ENCODE data around the gene ADAM8. TPM values are rescaled to one million over a fixed set of nuclear protein-coding genes. Genes with fewer than 3 reads are reported as not detected.

The ADAM8 gene
- total RNA-seq, 1 donor from 2014 or later = 20.3 TPM

DNA sequence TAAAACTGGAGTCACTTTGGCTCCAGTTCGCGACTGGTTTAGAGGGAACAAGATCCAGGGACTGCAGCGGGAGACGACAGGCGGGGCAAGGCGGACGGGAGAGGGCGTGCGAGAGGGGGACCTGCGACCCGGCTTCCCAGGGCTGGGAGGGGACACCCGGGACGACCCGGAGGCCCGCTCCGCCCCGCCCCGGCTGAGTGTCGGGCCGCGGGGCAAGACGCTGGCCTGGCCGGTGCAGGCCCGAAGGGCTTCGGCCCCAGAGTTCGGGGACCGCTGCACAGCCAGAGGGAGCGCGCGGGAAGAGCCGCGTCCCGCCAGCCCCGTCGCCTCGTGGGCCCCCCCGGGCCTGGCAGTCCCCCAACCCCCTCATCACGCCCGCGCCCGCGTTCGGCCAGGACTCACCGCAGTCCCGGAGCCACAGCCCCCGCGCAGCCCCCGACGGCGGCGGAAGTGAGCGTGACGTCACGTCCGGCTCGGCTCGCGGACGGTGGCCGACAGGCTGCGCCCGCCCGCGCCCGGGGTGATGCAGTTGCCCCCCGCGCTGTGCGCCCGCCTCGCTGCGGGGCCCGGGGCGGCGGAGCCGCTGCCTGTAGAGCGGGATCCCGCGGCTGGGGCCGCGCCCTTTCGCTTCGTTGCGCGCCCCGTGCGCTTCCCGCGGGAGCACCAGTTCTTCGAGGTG lies 31.9 kb upstream of the ADAM8 start, which contains the start of the genes TUBGCP2 and ZNF511:
Gene TUBGCP2 (minus strand): TSS at position 452 of the 679 bp plus-strand sequence. CDS start 5,931 bp downstream, outside the sequence.
Gene ZNF511 (plus strand): TSS at position 494 of the 679 bp plus-strand sequence. CDS start 30 bp downstream, at position 524.
- Histone ChIP-seq H3K27ac (peak within 1 kb of the TSS; percentile 98), H3K27me3 (no peaks in the 10 kb centered on the region), H3K4me1 (peaks cover 28% of the 10 kb centered on the region), H3K9me3 (no peaks in the 10 kb centered on the region), H3K4me3 (peak within 1 kb of the TSS; percentile 98), H3K36me3 (peaks cover 26% of the 10 kb centered on the region)
- ATAC-seq (peak; percentile 86), DNase-seq (peak; percentile 95)
- TF ChIP-seq, protein P1, sequence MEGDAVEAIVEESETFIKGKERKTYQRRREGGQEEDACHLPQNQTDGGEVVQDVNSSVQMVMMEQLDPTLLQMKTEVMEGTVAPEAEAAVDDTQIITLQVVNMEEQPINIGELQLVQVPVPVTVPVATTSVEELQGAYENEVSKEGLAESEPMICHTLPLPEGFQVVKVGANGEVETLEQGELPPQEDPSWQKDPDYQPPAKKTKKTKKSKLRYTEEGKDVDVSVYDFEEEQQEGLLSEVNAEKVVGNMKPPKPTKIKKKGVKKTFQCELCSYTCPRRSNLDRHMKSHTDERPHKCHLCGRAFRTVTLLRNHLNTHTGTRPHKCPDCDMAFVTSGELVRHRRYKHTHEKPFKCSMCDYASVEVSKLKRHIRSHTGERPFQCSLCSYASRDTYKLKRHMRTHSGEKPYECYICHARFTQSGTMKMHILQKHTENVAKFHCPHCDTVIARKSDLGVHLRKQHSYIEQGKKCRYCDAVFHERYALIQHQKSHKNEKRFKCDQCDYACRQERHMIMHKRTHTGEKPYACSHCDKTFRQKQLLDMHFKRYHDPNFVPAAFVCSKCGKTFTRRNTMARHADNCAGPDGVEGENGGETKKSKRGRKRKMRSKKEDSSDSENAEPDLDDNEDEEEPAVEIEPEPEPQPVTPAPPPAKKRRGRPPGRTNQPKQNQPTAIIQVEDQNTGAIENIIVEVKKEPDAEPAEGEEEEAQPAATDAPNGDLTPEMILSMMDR (IDR thresholded peaks at IDR 0.05) = no peak
- intact Hi-C loops (cut with DNase I) = no loop called here

DNA sequence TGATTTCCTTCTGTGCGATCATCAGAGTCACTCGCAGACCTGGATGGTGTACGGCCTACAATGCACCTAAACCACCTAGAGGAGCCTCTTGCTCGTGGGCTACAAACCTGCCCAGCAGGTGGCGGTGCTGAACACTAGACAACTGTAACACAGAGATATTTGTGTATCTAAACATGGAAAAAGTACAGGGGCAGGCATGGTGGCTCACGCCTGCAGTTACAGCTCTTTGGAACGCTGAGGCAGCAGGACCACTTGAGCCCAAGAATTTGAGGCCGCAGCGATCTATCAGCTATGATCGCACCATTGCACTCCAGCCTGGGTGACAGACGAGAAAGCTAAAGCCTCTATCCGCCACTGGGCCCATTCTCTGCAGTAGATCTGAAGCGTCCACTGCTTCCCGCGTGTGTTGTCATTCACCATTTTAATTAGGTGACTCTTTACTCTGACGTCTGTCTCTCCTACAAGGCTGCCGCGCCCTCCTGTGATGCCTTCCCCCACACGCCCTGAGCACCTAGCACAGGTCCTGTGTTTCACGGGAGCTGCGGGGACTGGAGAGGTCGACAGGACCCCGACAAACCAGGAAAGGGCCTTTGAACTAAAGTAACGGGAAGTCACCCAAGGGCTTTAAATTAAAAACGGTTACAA lies 31.2 kb upstream of the ADAM8 start:
- TF ChIP-seq, protein P1 (IDR thresholded peaks at IDR 0.05) = peak; percentile 66
- peaks cover 28% of the 10 kb centered on the region for H3K4me1 ChIP-seq

DNA sequence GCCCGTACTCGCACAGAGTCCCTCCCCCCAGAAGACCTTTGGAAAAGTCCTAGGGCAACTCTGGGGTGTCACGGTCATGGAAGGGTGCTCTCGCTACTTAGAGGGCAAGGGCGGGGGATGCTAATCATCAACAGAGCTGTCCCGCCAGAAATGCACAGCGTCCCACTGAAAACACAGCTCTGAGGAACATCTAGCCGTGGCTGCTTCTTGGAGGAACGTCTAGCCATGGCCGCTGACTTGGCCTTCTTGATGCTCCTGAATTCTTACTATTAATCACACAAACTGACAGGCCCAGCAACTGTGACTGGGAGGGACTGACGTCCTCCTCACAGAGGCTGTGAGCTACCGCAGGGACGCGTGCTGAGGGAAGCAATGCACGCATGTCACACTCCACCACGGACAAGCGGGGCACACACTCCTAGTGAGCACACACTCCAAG lies 30.3 kb upstream of the ADAM8 start:
- TF ChIP-seq, protein P1 (IDR thresholded peaks at IDR 0.05) = no peak
- H3K4me3 ChIP-seq = peak overlapping the region; percentile 98
- intact Hi-C loops (cut with DNase I) = no loop called here

More for the DNA sequence above, 31.2 kb upstream of the ADAM8 start:
- H3K4me3 ChIP-seq = peak overlapping the region; percentile 98
- peak overlapping the region; percentile 98 for H3K27ac ChIP-seq
- DNase-seq = peak; percentile 93
- intact Hi-C loops (cut with DNase I) = no loop called here
- no peaks in the 10 kb centered on the region for H3K27me3 ChIP-seq
- H3K36me3 ChIP-seq = peaks cover 26% of the 10 kb centered on the region
- H3K9me3 ChIP-seq = no peaks in the 10 kb centered on the region
- ATAC-seq = peak; percentile 52

DNA sequence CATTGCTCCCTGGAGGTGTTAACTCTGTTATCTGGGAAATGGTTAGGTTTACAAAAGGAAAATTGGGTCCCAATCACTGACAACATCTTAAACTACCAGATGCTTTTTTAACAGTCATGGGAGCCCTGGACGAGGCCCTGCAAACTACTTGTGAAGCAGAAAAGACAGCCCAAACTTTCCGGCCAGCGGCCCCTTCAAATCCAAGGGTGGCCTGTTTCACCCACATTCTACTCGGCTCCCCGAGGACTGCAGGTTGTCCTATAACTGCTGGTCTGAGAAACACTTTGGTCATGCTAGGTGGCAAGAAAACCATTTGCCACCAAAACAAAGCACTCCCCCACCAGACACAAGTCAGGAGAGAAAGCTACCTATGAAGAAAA lies 29.4 kb upstream of the ADAM8 start:
- Histone ChIP-seq H3K36me3 (peaks cover 25% of the 10 kb centered on the region), H3K27me3 (no peaks in the 10 kb centered on the region), H3K27ac (peak overlapping the region; percentile 74), H3K4me3 (no peak overlapping the region), H3K4me1 (peaks cover 28% of the 10 kb centered on the region), H3K9me3 (no peaks in the 10 kb centered on the region)
- ATAC-seq (no peak), DNase-seq (no peak)
- TF ChIP-seq, protein P1 (IDR thresholded peaks at IDR 0.05) = no peak
- intact Hi-C loops (cut with DNase I) = no loop called here

More for the DNA sequence above, 30.3 kb upstream of the ADAM8 start:
- Histone ChIP-seq H3K4me1 (peaks cover 28% of the 10 kb centered on the region), H3K27me3 (no peaks in the 10 kb centered on the region), H3K27ac (peak overlapping the region; percentile 98), H3K9me3 (no peaks in the 10 kb centered on the region), H3K36me3 (peaks cover 25% of the 10 kb centered on the region)
- ATAC-seq (no peak), DNase-seq (no peak)

DNA sequence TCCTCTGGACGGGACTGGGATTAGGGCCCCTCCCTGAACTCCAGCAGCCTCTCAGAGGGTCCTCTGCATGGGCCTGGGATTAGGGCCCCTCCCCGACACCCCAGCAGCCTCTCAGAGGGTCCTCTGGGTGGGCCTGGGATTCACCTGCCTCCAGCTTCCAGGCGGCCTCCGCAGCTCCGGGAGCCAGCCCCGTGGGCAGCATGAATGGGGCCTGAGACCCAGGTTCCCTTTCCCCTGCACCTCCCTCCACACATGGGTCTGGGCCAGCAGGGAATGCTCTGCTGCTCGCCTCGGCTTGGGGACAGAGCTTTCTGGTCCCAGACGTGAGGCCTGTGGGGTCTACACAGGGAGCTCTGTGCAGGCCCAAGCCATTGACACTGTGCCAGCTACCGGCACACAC lies 26.5 kb upstream of the ADAM8 start:
- ATAC-seq = no peak
- no peak for DNase-seq
- H3K4me3 ChIP-seq = no peak overlapping the region
- TF ChIP-seq, protein P1 (IDR thresholded peaks at IDR 0.05) = no peak
- peaks cover 44% of the 10 kb centered on the region for H3K36me3 ChIP-seq
- no peak overlapping the region for H3K27ac ChIP-seq
- intact Hi-C loops (cut with DNase I) = no loop called here
- no peaks in the 10 kb centered on the region for H3K9me3 ChIP-seq
- peaks cover 22% of the 10 kb centered on the region for H3K4me1 ChIP-seq
- H3K27me3 ChIP-seq = no peaks in the 10 kb centered on the region
